ENCODE data around the gene ARID4B.

DNA sequence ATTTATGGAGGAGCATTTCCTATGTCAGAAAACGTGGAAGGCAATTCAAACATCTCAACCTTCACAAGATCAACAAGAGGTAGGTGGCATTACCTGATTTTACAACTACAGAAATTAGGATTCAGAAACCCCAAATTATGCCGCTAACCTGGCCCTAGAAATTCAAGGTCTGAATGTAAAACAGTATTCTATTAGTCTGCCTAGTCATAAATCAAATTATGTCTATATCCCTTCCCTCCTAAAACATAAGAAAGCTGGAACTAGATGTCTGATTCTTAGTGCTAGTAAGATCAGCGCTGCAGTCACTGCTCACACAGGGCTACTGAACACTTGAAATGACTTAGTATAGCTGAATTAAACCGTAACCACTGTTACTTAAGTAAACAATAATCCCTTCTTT lies 200.8 kb downstream of the ARID4B start:
- TF ChIP-seq, protein P1, sequence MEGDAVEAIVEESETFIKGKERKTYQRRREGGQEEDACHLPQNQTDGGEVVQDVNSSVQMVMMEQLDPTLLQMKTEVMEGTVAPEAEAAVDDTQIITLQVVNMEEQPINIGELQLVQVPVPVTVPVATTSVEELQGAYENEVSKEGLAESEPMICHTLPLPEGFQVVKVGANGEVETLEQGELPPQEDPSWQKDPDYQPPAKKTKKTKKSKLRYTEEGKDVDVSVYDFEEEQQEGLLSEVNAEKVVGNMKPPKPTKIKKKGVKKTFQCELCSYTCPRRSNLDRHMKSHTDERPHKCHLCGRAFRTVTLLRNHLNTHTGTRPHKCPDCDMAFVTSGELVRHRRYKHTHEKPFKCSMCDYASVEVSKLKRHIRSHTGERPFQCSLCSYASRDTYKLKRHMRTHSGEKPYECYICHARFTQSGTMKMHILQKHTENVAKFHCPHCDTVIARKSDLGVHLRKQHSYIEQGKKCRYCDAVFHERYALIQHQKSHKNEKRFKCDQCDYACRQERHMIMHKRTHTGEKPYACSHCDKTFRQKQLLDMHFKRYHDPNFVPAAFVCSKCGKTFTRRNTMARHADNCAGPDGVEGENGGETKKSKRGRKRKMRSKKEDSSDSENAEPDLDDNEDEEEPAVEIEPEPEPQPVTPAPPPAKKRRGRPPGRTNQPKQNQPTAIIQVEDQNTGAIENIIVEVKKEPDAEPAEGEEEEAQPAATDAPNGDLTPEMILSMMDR (IDR thresholded peaks at IDR 0.05; ENCODE audit: extremely low read depth in 1 of 2, insufficient read depth in 1 of 2, low read depth in 1 of 2, low read length in 2 of 2), result no peak
- TF ChIP-seq, protein P2, sequence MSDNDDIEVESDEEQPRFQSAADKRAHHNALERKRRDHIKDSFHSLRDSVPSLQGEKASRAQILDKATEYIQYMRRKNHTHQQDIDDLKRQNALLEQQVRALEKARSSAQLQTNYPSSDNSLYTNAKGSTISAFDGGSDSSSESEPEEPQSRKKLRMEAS (IDR thresholded peaks at IDR 0.05; ENCODE audit: insufficient read depth, insufficient read length), result no peak
- TF ChIP-seq POLR2A (IDR thresholded peaks at IDR 0.05; ENCODE audit: low read depth, low read length) (no peak), POLR2AphosphoS5 (IDR thresholded peaks at IDR 0.05; ENCODE audit: insufficient read depth, low read depth, low read length) (no peak), EZH2 (IDR thresholded peaks at IDR 0.05; ENCODE audit: borderline replicate concordance, low read depth, low read length, severe bottlenecking) (no peak)
